CD14-positive monocyte (primary cell): ENCODE results near the gene CDKN2D. TPM values are rescaled to one million over a fixed set of nuclear protein-coding genes. Genes with fewer than 3 reads are reported as not detected.
"Not testable (repeated sequence)": the region's sequence is repeated elsewhere in the genome, so short reads cannot be mapped to it uniquely, and the experiment has no call there.

Experiments used
- DNase-seq, 3 donors: peaks; one replicate each; pipeline ENCODE4 v3.0.0-alpha.2; 2011 to 2022
- H2AFZ ChIP-seq: 2 replicates; pipeline ENCODE4 v1.6.0; 2012; ENCODE audit warnings: mild to moderate bottlenecking, low read depth, low read length, inconsistent platforms; ENCODE audit not compliant: insufficient read depth, poor library complexity, severe bottlenecking
- H3K27ac ChIP-seq, 2 donors: 1 replicate in 1 of 2; 2 replicates in 1 of 2; pipeline ENCODE4 v1.5.1; 2012 to 2013; ENCODE audit warnings: low read length in 2 of 2, control low read depth in 1 of 2, inconsistent platforms in 1 of 2, low read depth in 1 of 2, mild to moderate bottlenecking in 1 of 2
- H3K27me3 ChIP-seq, 2 donors: one replicate each; pipeline versions ENCODE4 v1.6.0 to v1.6.1; 2011 to 2013; ENCODE audit warnings: low read length in 2 of 2; ENCODE audit not compliant: control insufficient read depth in 2 of 2, insufficient read depth in 2 of 2
- H3K36me3 ChIP-seq, 2 donors: replicated peaks in 1 of 2; 1 replicate in 1 of 2; 2 replicates in 1 of 2; pipeline versions ENCODE4 v1.5.1 to v1.6.1; 2012 to 2013; ENCODE audit warnings: low read length in 2 of 2, control low read depth in 1 of 2, inconsistent platforms in 1 of 2, mild to moderate bottlenecking in 1 of 2; ENCODE audit not compliant: insufficient read depth in 2 of 2, control insufficient read depth in 1 of 2
- H3K4me1 ChIP-seq, 2 donors: 1 replicate in 1 of 2; 2 replicates in 1 of 2; pipeline versions ENCODE4 v1.5.1 to v1.6.1; 2012 to 2013; ENCODE audit warnings: low read length in 2 of 2, control low read depth in 1 of 2, inconsistent platforms in 1 of 2, mild to moderate bottlenecking in 1 of 2, moderate library complexity in 1 of 2; ENCODE audit not compliant: insufficient read depth in 2 of 2, control insufficient read depth in 1 of 2
- H3K4me2 ChIP-seq: replicated peaks from 2 replicates; pipeline ENCODE3; 2012; ENCODE audit warnings: low read length, moderate library complexity, mild to moderate bottlenecking; ENCODE audit not compliant: poor library complexity, severe bottlenecking; ENCODE audit errors: extremely low read depth
- H3K4me3 ChIP-seq, 3 experiments: fragments of 200-600 bp in 1 of 3; sonication (generic) in 1 of 3; replicated peaks in 1 of 3; 1 replicate in 2 of 3; 2 replicates in 1 of 3; pipeline ENCODE4 v1.5.1; 2011 to 2013; ENCODE audit warnings: low read length in 3 of 3, mild to moderate bottlenecking in 3 of 3, control low read depth in 2 of 3, low read depth in 2 of 3, inconsistent platforms in 1 of 3, moderate library complexity in 1 of 3
- H3K79me2 ChIP-seq: 2 replicates; pipeline ENCODE4 v1.6.0; 2012; ENCODE audit warnings: mild to moderate bottlenecking, control low read depth, inconsistent platforms, low read length, moderate library complexity; ENCODE audit not compliant: insufficient read depth
- H3K9ac ChIP-seq: 2 replicates; pipeline ENCODE4 v1.6.0; 2017; ENCODE audit warnings: low read length, mild to moderate bottlenecking; ENCODE audit not compliant: insufficient read depth, poor library complexity, severe bottlenecking
- H3K9me3 ChIP-seq, 2 donors: replicated peaks in 1 of 2; 1 replicate in 1 of 2; 2 replicates in 1 of 2; pipeline versions ENCODE4 v1.5.1 to v1.6.1; 2012 to 2013; ENCODE audit warnings: low read length in 2 of 2, control low read depth in 1 of 2; ENCODE audit not compliant: control insufficient read depth in 1 of 2, insufficient read depth in 1 of 2
- H4K20me1 ChIP-seq: 2 replicates; pipeline ENCODE4 v1.6.0; 2012; ENCODE audit warnings: mild to moderate bottlenecking, low read length, control low read depth, moderate library complexity; ENCODE audit not compliant: insufficient read depth
- H3K27ac Mint-ChIP-seq, 7 donors: one replicate each; pipeline ENCODE4 v1.8.0; 2020; ENCODE audit warnings: mild to moderate bottlenecking in 7 of 7, mixed read lengths in 7 of 7, moderate library complexity in 6 of 7, inconsistent platforms in 2 of 7
- H3K27me3 Mint-ChIP-seq, 3 donors: one replicate each; pipeline ENCODE4 v1.8.0; 2021 to 2022; ENCODE audit warnings: low read depth in 3 of 3, mild to moderate bottlenecking in 3 of 3, mixed read lengths in 3 of 3, moderate library complexity in 3 of 3, inconsistent platforms in 1 of 3
- H3K36me3 Mint-ChIP-seq, 2 donors: one replicate each; pipeline ENCODE4 v1.8.0; 2020; ENCODE audit warnings: mixed read lengths in 2 of 2, inconsistent platforms in 1 of 2, mild to moderate bottlenecking in 1 of 2
- H3K4me1 Mint-ChIP-seq: one replicate; pipeline ENCODE4 v1.8.0; 2020; ENCODE audit warnings: mild to moderate bottlenecking, mixed read lengths
- H3K4me3 Mint-ChIP-seq, 2 donors: one replicate each; pipeline ENCODE4 v1.8.0; 2020; ENCODE audit warnings: mild to moderate bottlenecking in 2 of 2, mixed read lengths in 2 of 2, moderate library complexity in 1 of 2
- H3K9me3 Mint-ChIP-seq, 7 donors: one replicate each; pipeline ENCODE4 v1.8.0; 2020 to 2022; ENCODE audit warnings: mixed read lengths in 7 of 7, mild to moderate bottlenecking in 6 of 7, moderate library complexity in 6 of 7, inconsistent platforms in 2 of 7
- WGBS: methylation state at CpG from one replicate; pipeline ENCODE4 v1.1.5; 2013; ENCODE audit warnings: missing lambda C conversion rate; ENCODE audit not compliant: insufficient coverage; 5-methylcytosine and 5-hydroxymethylcytosine counted together
- intact Hi-C, 2 donors: fragments of 100-400 bp; cut with micrococcal nuclease; formaldehyde crosslinking; loops; one replicate each; pipeline versions ENCODE4 v1.15.0 to v1.15.1; 2023
- polyA plus RNA-seq, 3 donors: library from polyadenylated mRNA; depleted of rRNA in 1 of 3; unstranded in 2 of 3; stranded (reverse) in 1 of 3; fragments of 300-500 nt in 2 of 3; fragments of >200 nt in 1 of 3; fragmentation: Illumina TruSeq in 2 of 3; gene quantifications; 1 replicate in 2 of 3; 2 replicates in 1 of 3; pipeline ENCODE4 v1.2.3, GENCODE V29; 2012 to 2021
- TF ChIP-seq, protein P1 (sequence below): fragments of 200-600 bp; IDR thresholded peaks from one replicate; pipeline ENCODE4 v1.8.0; 2022; ENCODE audit warnings: antibody characterized with exemption, mild to moderate bottlenecking

CDKN2D gene
- polyA plus RNA-seq, 3 donors: 115 to 166 (median 130) TPM

DNA sequence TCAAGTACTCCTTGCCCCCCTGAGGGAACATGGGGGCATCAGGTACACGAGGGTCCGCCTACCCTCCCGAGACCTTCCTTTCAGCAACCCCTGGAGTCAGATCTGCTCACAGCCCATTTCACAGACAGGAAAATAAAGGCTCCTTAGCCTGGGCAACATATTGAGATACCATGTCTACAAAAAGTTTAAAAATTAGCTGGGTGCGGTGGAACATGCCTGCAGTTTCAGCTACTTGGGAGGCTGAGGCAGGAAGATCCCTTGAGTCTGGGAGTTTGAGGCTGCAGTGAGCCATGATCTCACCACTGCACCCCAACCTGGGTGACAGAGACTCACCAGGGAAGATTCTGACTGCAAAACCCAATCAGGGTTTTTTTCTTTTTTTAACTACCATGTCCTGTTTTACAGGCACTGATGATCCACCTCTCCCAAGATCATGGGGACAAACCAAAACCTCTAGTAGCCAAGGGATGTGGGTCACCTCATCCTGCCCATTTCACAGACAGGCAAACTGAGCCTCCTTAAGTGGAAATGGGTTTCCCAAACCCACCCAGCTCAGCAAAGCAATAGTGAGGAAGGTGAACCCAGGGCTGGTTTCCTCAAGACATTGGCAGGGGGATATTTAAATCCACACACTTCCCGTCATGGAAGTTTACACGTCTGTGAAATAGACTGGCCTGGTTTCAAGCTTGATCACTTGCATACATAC lies 6.4 kb upstream of the CDKN2D start:
- Histone ChIP-seq H3K36me3 (no peaks in the 10 kb centered on the region), H2AFZ (no peak overlapping the region), H3K27ac (no peak overlapping the region), H3K79me2 (no peaks in the 10 kb centered on the region), H3K4me1 (peaks cover 3 to 8% of the 10 kb centered on the region in 2 donors), H3K9ac (no peak overlapping the region), H4K20me1 (no peaks in the 10 kb centered on the region), H3K27me3 (no peaks in the 10 kb centered on the region), H3K4me3 (no peak overlapping the region), H3K9me3 (no peaks in the 10 kb centered on the region), H3K4me2 (no peak overlapping the region)
- TF ChIP-seq, protein P1, sequence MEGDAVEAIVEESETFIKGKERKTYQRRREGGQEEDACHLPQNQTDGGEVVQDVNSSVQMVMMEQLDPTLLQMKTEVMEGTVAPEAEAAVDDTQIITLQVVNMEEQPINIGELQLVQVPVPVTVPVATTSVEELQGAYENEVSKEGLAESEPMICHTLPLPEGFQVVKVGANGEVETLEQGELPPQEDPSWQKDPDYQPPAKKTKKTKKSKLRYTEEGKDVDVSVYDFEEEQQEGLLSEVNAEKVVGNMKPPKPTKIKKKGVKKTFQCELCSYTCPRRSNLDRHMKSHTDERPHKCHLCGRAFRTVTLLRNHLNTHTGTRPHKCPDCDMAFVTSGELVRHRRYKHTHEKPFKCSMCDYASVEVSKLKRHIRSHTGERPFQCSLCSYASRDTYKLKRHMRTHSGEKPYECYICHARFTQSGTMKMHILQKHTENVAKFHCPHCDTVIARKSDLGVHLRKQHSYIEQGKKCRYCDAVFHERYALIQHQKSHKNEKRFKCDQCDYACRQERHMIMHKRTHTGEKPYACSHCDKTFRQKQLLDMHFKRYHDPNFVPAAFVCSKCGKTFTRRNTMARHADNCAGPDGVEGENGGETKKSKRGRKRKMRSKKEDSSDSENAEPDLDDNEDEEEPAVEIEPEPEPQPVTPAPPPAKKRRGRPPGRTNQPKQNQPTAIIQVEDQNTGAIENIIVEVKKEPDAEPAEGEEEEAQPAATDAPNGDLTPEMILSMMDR: no peak
- intact Hi-C loops: no loop called here
- Mint-ChIP-seq H3K9me3 (no peaks in the 10 kb centered on the region), H3K4me3 (peak overlapping the region in 1 of 2 donors; percentile 11), H3K27me3 (peaks cover 3 to 7% (median 6%) of the 10 kb centered on the region in 3 donors), H3K36me3 (no peaks in the 10 kb centered on the region), H3K27ac (no peak overlapping the region), H3K4me1 (peaks cover 8% of the 10 kb centered on the region)
- 97% methylated on average over 4 of the region's 6 CpGs for WGBS
- no peak for DNase-seq

DNA sequence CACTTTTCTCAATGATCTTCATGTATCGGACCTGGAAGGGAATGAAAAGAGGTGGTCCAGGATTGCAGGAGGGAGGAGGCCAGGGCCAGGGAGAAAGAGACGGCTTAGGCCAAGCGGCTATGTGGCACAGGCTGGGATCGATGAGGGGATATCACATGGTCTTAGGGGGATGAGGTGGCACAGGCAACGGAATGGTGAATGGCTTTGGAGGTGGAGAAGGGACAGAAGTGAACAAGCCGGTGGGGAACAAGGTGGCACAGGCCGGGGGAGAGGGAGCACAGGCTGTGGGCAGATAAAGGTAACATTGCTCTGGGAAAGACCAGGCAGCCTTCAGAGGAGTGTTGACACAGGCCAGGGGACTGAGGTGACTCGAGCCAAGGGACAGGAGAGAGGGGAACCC lies 5.7 kb upstream of the CDKN2D start:
- Histone ChIP-seq H3K9ac (no peak overlapping the region), H3K79me2 (no peaks in the 10 kb centered on the region), H3K27me3 (no peaks in the 10 kb centered on the region), H4K20me1 (no peaks in the 10 kb centered on the region), H2AFZ (no peak overlapping the region), H3K27ac (no peak overlapping the region), H3K36me3 (no peaks in the 10 kb centered on the region), H3K4me2 (no peak overlapping the region), H3K9me3 (no peaks in the 10 kb centered on the region), H3K4me1 (peaks cover 9 to 15% of the 10 kb centered on the region in 2 donors), H3K4me3 (no peak overlapping the region)
- WGBS: 90% methylated on average over 6 of the region's 8 CpGs
- Mint-ChIP-seq H3K27me3 (peaks cover 3 to 7% (median 6%) of the 10 kb centered on the region in 3 donors), H3K9me3 (no peaks in the 10 kb centered on the region), H3K4me1 (peaks cover 11% of the 10 kb centered on the region), H3K4me3 (no peak overlapping the region), H3K36me3 (no peaks in the 10 kb centered on the region), H3K27ac (no peak overlapping the region)
- TF ChIP-seq, protein P1: no peak
- no peak for DNase-seq
- intact Hi-C loops: no loop called here

DNA sequence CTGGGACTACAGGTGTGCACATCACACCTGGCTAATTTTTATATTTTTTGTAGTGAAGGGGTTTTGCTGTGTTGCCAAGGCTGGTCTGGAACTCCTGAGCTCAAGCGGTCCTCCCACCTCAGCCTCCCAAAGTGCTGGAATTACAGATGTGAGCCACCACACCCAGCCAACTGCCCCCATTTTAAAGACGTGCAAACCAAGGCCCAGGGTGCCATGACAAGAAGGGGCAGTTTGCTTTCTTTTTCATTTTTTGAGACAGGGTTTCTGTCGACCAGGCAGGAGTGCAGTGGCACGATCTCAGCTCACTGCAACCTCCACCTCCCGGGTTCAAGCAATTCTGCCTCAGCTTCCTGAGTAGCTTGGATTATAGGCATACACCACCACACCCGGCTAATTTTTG lies 5.0 kb upstream of the CDKN2D start:
- H3K4me1 Mint-ChIP-seq: peaks cover 16% of the 10 kb centered on the region
- H3K79me2 ChIP-seq, H3K27me3 ChIP-seq, H3K9me3 ChIP-seq, H3K27ac ChIP-seq, H3K9me3 Mint-ChIP-seq, H3K27me3 Mint-ChIP-seq, intact Hi-C loops, H3K27ac Mint-ChIP-seq, H4K20me1 ChIP-seq, H2AFZ ChIP-seq, H3K9ac ChIP-seq, H3K36me3 ChIP-seq, H3K36me3 Mint-ChIP-seq, DNase-seq, H3K4me2 ChIP-seq, H3K4me3 ChIP-seq, H3K4me3 Mint-ChIP-seq: not testable (repeated sequence)
- H3K4me1 ChIP-seq: peaks cover 13 to 19% of the 10 kb centered on the region in 2 donors
- 100% methylated on average over 2 of the region's 6 CpGs for WGBS
